Esophagus muscularis mucosa (tissue), 4 donors: Measurements from ENCODE around the gene IRX1. TPM values are rescaled to one million over a fixed set of nuclear protein-coding genes. Genes with fewer than 3 reads are reported as not detected.

Source experiments
- DNase-seq: peaks from one replicate; pipeline ENCODE4 v3.0.0-alpha.2; 2017; ENCODE audit errors: extremely low spot score
- H3K27ac ChIP-seq, 4 donors: fragments of 200-600 bp; sonication (generic); replicated peaks in 1 of 4; 1 replicate in 3 of 4; 2 replicates in 1 of 4; pipeline ENCODE4 v1.5.1; 2016 to 2019; ENCODE audit warnings: mild to moderate bottlenecking in 1 of 4
- H3K27me3 ChIP-seq, 4 donors: fragments of 200-600 bp; sonication (generic); one replicate each; pipeline versions ENCODE4 v1.5.1 to v1.6.0; 2016 to 2019
- H3K36me3 ChIP-seq, 4 donors: fragments of 200-600 bp; sonication (generic); one replicate each; pipeline ENCODE4 v1.5.1; 2016 to 2019
- H3K4me1 ChIP-seq, 4 donors: fragments of 200-600 bp; sonication (generic); one replicate each; pipeline ENCODE4 v1.5.1; 2016 to 2019
- H3K4me3 ChIP-seq, 4 donors: fragments of 200-600 bp; sonication (generic); 1 replicate in 2 of 4; 2 replicates in 2 of 4; pipeline ENCODE4 v1.5.1; 2016 to 2019; ENCODE audit warnings: mild to moderate bottlenecking in 4 of 4, moderate library complexity in 1 of 4
- H3K9me3 ChIP-seq, 4 donors: fragments of 200-600 bp; sonication (generic); 1 replicate in 3 of 4; 2 replicates in 1 of 4; pipeline ENCODE4 v1.5.1; 2016 to 2019
- EP300 ChIP-seq: sonication (generic); formaldehyde crosslinking; IDR thresholded peaks from one replicate; pipeline ENCODE4 v1.6.1; 2017; ENCODE audit warnings: antibody characterized with exemption
- POLR2A ChIP-seq: fragments of 450-650 bp; IDR thresholded peaks from one replicate; pipeline ENCODE4 v1.6.1; 2017; ENCODE audit warnings: antibody characterized with exemption, moderate library complexity, mild to moderate bottlenecking, low read depth
- POLR2AphosphoS5 ChIP-seq, 2 donors: sonication (generic); formaldehyde crosslinking; IDR thresholded peaks; one replicate each; pipeline ENCODE4 v1.6.1; 2017; ENCODE audit warnings: antibody characterized with exemption in 2 of 2
- WGBS: methylation state at CpG from one replicate; pipeline ENCODE4 v1.1.5; 2018; 5-methylcytosine and 5-hydroxymethylcytosine counted together
- intact Hi-C: fragments of 100-400 bp; cut with DNase I; formaldehyde crosslinking; loops from one replicate; pipeline ENCODE4 v1.15.1; 2023
- total RNA-seq, 4 donors: library from RNA; depleted of rRNA; stranded (reverse); fragments of >200 nt; gene quantifications; one replicate each; pipeline versions ENCODE4 v1.1.0 to v1.2.1, GENCODE V29; 2016
- TF ChIP-seq, protein P1 (sequence below), 3 experiments: fragments of 200-600 bp in 2 of 3; fragments of 450-650 bp in 1 of 3; sonication (generic) in 2 of 3; IDR thresholded peaks; one replicate each; pipeline ENCODE4 v1.5.1; 2017 to 2019; ENCODE audit warnings: antibody characterized with exemption in 3 of 3, mild to moderate bottlenecking in 2 of 3, moderate library complexity in 1 of 3

Gene IRX1
- total RNA-seq, 4 donors from 2014 or later = 0.17 TPM; not detected in 3

DNA sequence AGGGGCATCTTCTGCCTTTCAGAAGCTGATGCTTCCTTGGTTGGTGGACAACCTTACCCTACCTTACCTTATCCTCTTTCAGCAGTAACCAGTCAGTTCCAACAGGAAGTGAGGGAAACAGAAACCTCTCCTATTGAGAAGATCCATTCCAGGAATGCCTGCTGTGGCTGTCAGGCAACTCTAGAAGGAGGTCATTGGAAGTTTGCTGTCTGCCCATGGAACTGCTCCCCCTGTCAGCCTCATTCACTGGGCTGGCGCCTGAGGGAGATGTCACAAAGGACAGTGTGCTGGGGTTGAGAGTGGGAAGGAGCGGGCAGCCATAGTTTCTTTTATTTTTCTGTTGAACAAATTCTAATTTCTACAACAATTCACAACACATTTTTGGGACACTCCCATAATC is 54.7 kb downstream of the IRX1 start:
- H3K4me1 ChIP-seq = no peaks in the 10 kb centered on the region
- no peaks in the 10 kb centered on the region for H3K9me3 ChIP-seq
- no peak for DNase-seq
- no peak overlapping the region for H3K4me3 ChIP-seq
- WGBS = 63% methylated on average over 2 of the region's 2 CpGs
- TF ChIP-seq POLR2A (no peak), POLR2AphosphoS5 (IDR thresholded peaks at IDR 0.05) (no peak), EP300 (no peak)
- TF ChIP-seq, protein P1, sequence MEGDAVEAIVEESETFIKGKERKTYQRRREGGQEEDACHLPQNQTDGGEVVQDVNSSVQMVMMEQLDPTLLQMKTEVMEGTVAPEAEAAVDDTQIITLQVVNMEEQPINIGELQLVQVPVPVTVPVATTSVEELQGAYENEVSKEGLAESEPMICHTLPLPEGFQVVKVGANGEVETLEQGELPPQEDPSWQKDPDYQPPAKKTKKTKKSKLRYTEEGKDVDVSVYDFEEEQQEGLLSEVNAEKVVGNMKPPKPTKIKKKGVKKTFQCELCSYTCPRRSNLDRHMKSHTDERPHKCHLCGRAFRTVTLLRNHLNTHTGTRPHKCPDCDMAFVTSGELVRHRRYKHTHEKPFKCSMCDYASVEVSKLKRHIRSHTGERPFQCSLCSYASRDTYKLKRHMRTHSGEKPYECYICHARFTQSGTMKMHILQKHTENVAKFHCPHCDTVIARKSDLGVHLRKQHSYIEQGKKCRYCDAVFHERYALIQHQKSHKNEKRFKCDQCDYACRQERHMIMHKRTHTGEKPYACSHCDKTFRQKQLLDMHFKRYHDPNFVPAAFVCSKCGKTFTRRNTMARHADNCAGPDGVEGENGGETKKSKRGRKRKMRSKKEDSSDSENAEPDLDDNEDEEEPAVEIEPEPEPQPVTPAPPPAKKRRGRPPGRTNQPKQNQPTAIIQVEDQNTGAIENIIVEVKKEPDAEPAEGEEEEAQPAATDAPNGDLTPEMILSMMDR (IDR thresholded peaks at IDR 0.05) = no peak
- H3K27ac ChIP-seq = no peak overlapping the region
- intact Hi-C loops = no loop called here
- peaks cover 0 to 26% (median 0%) of the 10 kb centered on the region in 4 donors for H3K27me3 ChIP-seq
- H3K36me3 ChIP-seq = no peaks in the 10 kb centered on the region

DNA sequence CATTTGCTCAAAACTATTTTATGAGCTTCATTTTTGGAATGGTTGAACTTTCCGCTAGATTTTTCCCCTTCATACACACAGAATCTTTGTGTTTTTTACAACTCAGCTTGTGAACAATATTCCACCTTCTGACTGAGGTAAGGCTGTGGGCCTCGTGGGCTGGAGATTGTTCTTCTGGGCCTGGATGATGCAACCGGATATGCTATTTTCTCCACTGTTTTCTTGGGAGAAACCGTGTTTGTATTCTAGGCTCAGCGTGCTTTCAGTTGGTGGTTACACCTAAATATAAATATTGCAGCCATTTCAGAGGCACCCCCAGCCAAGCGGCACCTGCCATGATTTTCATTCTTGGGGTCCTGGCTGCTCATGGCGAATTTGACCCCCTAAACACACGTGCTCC is 55.2 kb downstream of the IRX1 start:
- no peak for DNase-seq
- 82% methylated on average over 8 of the region's 8 CpGs for WGBS
- no peaks in the 10 kb centered on the region for H3K9me3 ChIP-seq
- no peak overlapping the region for H3K4me3 ChIP-seq
- H3K4me1 ChIP-seq = no peaks in the 10 kb centered on the region
- H3K36me3 ChIP-seq = no peaks in the 10 kb centered on the region
- peaks cover 0 to 26% (median 0%) of the 10 kb centered on the region in 4 donors for H3K27me3 ChIP-seq
- TF ChIP-seq POLR2A (no peak), EP300 (no peak), POLR2AphosphoS5 (IDR thresholded peaks at IDR 0.05) (no peak)
- TF ChIP-seq, protein P1 (IDR thresholded peaks at IDR 0.05) = no peak
- no peak overlapping the region for H3K27ac ChIP-seq
- intact Hi-C loops = no loop called here
